ENCODE measurements around the gene KCNT1. TPM values are rescaled to one million over a fixed set of nuclear protein-coding genes. Genes with fewer than 3 reads are reported as not detected.

Gene KCNT1
- total and polyA plus RNA-seq, 3 donors from 2014 or later: 1.8 to 7.3 (median 5.3) TPM

DNA sequence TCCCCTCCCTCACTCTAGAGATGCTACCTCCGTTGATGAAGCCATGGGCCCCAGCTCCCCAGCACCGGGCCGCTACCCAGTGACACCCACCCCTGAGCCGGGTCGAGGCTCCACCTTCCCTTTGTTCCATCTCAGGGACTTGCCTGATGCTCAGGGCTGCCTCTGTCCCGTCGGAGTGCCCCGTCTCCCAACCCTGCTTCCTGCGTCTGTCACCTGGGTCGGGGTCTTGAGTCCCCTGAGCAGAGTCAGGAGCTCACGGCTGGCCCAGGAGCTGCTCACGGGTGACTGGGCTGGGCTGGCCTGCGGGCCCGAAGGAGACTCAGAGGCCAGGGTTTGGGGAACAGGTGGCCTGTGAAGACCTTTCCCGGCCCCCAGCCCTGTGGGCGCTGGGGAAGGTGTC, 85.3 kb downstream of the KCNT1 start:
- no peaks in the 10 kb centered on the region for H3K27me3 ChIP-seq
- no peak overlapping the region for H3K27ac ChIP-seq
- no peaks in the 10 kb centered on the region for H3K36me3 ChIP-seq (ENCODE audit: low read depth, missing control alignments)
- DNase-seq: no peak
- 89 to 97% methylated on average over 11 to 12 of the region's 16 CpGs for WGBS, 2 donors
- H3K4me3 ChIP-seq: no peak overlapping the region
- TF ChIP-seq, protein P1, sequence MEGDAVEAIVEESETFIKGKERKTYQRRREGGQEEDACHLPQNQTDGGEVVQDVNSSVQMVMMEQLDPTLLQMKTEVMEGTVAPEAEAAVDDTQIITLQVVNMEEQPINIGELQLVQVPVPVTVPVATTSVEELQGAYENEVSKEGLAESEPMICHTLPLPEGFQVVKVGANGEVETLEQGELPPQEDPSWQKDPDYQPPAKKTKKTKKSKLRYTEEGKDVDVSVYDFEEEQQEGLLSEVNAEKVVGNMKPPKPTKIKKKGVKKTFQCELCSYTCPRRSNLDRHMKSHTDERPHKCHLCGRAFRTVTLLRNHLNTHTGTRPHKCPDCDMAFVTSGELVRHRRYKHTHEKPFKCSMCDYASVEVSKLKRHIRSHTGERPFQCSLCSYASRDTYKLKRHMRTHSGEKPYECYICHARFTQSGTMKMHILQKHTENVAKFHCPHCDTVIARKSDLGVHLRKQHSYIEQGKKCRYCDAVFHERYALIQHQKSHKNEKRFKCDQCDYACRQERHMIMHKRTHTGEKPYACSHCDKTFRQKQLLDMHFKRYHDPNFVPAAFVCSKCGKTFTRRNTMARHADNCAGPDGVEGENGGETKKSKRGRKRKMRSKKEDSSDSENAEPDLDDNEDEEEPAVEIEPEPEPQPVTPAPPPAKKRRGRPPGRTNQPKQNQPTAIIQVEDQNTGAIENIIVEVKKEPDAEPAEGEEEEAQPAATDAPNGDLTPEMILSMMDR (IDR thresholded peaks at IDR 0.05): no peak
- TF ChIP-seq POLR2A (IDR thresholded peaks at IDR 0.05): no peak
- intact Hi-C loops (cut with DNase I; ENCODE audit: low total_unique reads): no loop called here
- no peaks in the 10 kb centered on the region for H3K9me3 ChIP-seq
- no peaks in the 10 kb centered on the region for H3K4me1 ChIP-seq

DNA sequence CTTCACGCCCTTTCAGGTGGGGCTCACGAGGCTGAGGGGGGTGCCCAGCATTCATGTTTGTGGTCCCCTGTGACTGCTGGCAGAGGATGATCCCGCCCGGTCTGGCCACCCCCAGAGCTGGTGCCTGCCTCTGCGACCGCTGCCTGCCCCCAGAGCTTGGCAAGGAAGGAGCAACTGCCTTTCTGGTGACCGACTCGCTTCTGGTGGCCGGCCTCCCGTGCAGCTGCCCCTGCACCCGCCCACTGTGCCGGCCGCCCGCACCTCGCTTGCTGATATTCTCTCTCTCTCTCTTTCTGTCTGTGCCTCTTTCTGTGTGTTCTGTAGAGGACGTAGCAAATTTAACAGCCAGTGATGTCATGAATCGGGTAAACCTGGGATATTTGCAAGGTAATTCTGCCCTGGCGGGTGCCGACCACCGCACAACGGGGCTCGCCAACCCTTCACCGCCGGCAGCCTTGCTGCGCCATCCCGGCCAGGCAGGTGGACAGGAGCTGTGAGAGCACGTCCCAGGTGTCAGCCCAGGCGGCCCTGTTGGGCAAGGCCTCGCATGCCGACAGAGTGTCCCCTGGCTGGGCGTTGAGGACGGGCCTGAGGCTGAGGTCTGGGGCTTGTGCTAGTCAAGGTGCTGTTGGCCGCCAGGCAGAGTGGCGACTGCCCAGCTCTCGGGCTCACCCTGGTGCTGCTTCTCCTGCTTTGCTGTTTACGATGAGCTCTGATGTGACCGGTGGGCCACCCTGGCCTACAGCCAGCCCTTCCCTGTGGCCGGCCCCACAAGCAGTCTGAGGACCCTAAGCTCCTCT, 86.0 kb downstream of the KCNT1 start:
- TF ChIP-seq, protein P1 (IDR thresholded peaks at IDR 0.05): no peak
- no peak for TF ChIP-seq POLR2A (IDR thresholded peaks at IDR 0.05)
- Histone ChIP-seq H3K36me3 (ENCODE audit: low read depth, missing control alignments) (no peaks in the 10 kb centered on the region), H3K4me3 (no peak overlapping the region), H3K27me3 (no peaks in the 10 kb centered on the region), H3K4me1 (no peaks in the 10 kb centered on the region), H3K9me3 (no peaks in the 10 kb centered on the region), H3K27ac (no peak overlapping the region)
- intact Hi-C loops (cut with DNase I; ENCODE audit: low total_unique reads): no loop called here
- 92 to 95% methylated on average over 11 to 37 of the region's 38 CpGs for WGBS, 2 donors
- DNase-seq: no peak

DNA sequence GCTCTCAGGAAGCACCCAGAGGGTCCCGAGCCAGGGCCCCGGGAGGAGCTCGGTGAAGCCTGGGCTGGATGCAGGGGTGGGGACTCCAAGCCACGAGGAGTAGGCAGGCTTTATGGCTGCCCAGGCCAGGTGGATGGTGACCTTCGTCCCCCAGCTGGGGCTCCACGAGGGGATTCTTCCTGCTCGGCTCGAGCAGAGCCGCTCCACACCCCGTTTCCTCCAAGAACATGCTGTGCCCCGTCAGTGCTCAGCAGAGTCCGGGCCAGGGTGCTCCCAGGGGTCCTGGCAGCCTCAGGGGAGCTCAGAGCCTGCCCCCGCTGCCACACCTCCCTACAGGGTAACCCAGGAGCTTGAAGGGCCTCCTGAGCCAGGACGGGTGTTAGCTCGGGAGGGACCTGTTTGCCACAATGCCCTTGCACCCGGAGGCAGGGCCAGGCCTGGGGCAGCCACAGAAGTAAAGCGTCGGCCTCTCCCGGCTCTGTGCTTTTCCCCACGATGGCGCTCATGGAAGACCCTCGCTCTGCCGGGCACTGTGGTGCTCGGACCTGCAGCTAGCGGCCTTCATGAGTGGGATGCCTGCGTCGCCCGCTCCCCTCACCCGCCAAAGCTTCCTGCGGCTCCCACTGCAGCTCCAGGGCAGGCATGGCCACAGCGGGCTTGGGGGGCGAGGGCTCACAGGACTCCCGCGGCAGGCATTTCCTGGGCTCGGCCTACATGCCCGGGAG, 86.8 kb downstream of the KCNT1 start:
- H3K36me3 ChIP-seq (ENCODE audit: low read depth, missing control alignments): no peaks in the 10 kb centered on the region
- no peak overlapping the region for H3K4me3 ChIP-seq
- H3K4me1 ChIP-seq: no peaks in the 10 kb centered on the region
- 83 to 100% methylated on average over 1 to 30 of the region's 36 CpGs for WGBS, 2 donors
- H3K9me3 ChIP-seq: no peaks in the 10 kb centered on the region
- no peak for DNase-seq
- TF ChIP-seq, protein P1 (IDR thresholded peaks at IDR 0.05): no peak
- TF ChIP-seq POLR2A (IDR thresholded peaks at IDR 0.05): no peak
- intact Hi-C loops (cut with DNase I; ENCODE audit: low total_unique reads): no loop called here
- H3K27me3 ChIP-seq: no peaks in the 10 kb centered on the region
- no peak overlapping the region for H3K27ac ChIP-seq

DNA sequence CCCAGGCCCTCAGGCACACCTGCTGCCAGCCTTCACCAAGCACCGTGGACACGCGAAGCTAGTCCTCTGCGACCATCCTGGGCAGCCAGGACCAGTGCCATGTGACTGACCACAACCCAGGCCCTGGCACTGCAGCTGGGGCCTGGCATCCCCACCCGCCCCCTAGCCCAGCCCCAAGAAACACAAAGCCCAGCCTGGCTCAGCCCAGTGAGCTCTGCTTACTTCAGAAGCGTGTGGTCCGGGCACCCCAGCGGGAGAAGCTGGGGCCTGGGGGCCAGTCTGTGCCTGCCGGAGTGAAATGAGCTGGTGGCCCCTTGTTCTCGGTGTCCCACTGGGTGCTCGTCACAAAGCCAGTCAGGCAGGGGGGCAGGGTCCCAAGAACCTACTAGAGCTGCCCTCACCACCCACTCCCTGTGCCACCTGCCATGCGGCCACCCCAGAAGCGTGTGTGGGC, 87.9 kb downstream of the KCNT1 start:
- no peaks in the 10 kb centered on the region for H3K4me1 ChIP-seq
- no peaks in the 10 kb centered on the region for H3K27me3 ChIP-seq
- no peak for DNase-seq
- no peaks in the 10 kb centered on the region for H3K36me3 ChIP-seq (ENCODE audit: low read depth, missing control alignments)
- no peak overlapping the region for H3K27ac ChIP-seq
- 99% methylated on average over 10 of the region's 13 CpGs; no CpG with 5 or more reads in 1 of the 2 donors for WGBS, 2 donors
- no peaks in the 10 kb centered on the region for H3K9me3 ChIP-seq
- TF ChIP-seq, protein P1 (IDR thresholded peaks at IDR 0.05): no peak
- TF ChIP-seq POLR2A (IDR thresholded peaks at IDR 0.05): no peak
- H3K4me3 ChIP-seq: no peak overlapping the region
- intact Hi-C loops (cut with DNase I; ENCODE audit: low total_unique reads): no loop called here
